ENCODE results near the gene LRP1B. TPM values are rescaled to one million over a fixed set of nuclear protein-coding genes. Genes with fewer than 3 reads are reported as not detected.

The LRP1B gene
- total RNA-seq, 1 donor from 2014 or later, result 0.54 TPM

DNA sequence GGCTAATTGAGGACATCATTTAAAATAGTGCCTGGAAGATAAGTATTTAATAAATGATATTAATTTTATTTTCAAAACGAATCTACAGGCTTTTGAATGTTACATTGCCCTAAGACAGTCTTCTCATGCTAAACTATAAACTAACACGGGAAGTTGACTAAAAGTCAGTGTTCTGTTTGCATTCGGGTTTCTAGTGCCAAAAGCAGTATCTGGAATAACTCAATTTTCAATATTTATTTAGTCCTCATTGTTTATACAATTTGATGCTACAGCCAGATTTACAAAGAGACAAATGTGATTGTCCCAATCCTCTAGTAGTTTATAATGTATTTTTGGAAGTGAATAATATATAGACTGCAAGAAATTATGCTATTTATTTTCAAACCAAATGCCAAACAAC lies 429.2 kb downstream of the LRP1B start:
- no peaks in the 10 kb centered on the region for H3K27me3 Mint-ChIP-seq (ENCODE audit: low read depth)
- no peaks in the 10 kb centered on the region for H3K4me1 Mint-ChIP-seq
- H3K4me3 Mint-ChIP-seq, result no peak overlapping the region
- TF ChIP-seq CTCF (conservative IDR thresholded peaks at IDR 0.05), result no peak
- no peak for DNase-seq (ENCODE audit: low read depth, low spot score)
- H3K9me3 Mint-ChIP-seq, result no peaks in the 10 kb centered on the region
- no peaks in the 10 kb centered on the region for H3K36me3 Mint-ChIP-seq (ENCODE audit: low read depth)
- H3K27ac Mint-ChIP-seq (ENCODE audit: unreplicated experiment), result no peak overlapping the region

- H3K4me1 Mint-ChIP-seq, result no peaks in the 10 kb centered on the region
- no peaks in the 10 kb centered on the region for H3K9me3 Mint-ChIP-seq
- TF ChIP-seq CTCF (conservative IDR thresholded peaks at IDR 0.05), result no peak
- H3K27ac Mint-ChIP-seq (ENCODE audit: unreplicated experiment), result no peak overlapping the region
- no peak for DNase-seq (ENCODE audit: low read depth, low spot score)
- no peaks in the 10 kb centered on the region for H3K36me3 Mint-ChIP-seq (ENCODE audit: low read depth)
- H3K27me3 Mint-ChIP-seq (ENCODE audit: low read depth), result no peaks in the 10 kb centered on the region
- no peak overlapping the region for H3K4me3 Mint-ChIP-seq
Measured at GRCh38 chr2:141699573-141699972, 431.2 kb downstream of the LRP1B start.

- no peak for TF ChIP-seq CTCF (conservative IDR thresholded peaks at IDR 0.05)
- H3K4me1 Mint-ChIP-seq, result no peaks in the 10 kb centered on the region
- DNase-seq (ENCODE audit: low read depth, low spot score), result no peak
- no peak overlapping the region for H3K4me3 Mint-ChIP-seq
- H3K36me3 Mint-ChIP-seq (ENCODE audit: low read depth), result no peaks in the 10 kb centered on the region
- no peaks in the 10 kb centered on the region for H3K27me3 Mint-ChIP-seq (ENCODE audit: low read depth)
- no peak overlapping the region for H3K27ac Mint-ChIP-seq (ENCODE audit: unreplicated experiment)
- peaks cover 3% of the 10 kb centered on the region for H3K9me3 Mint-ChIP-seq
Measured at GRCh38 chr2:141698500-141698899, 432.3 kb downstream of the LRP1B start.

GRCh38 chr2:141697035-141697434 lies 433.8 kb downstream of the LRP1B start:
- TF ChIP-seq CTCF (conservative IDR thresholded peaks at IDR 0.05), result no peak
- no peak overlapping the region for H3K4me3 Mint-ChIP-seq
- H3K36me3 Mint-ChIP-seq (ENCODE audit: low read depth), result no peaks in the 10 kb centered on the region
- H3K9me3 Mint-ChIP-seq, result peaks cover 3% of the 10 kb centered on the region
- H3K27me3 Mint-ChIP-seq (ENCODE audit: low read depth), result no peaks in the 10 kb centered on the region
- no peaks in the 10 kb centered on the region for H3K4me1 Mint-ChIP-seq
- H3K27ac Mint-ChIP-seq (ENCODE audit: unreplicated experiment), result no peak overlapping the region
- no peak for DNase-seq (ENCODE audit: low read depth, low spot score)

DNA sequence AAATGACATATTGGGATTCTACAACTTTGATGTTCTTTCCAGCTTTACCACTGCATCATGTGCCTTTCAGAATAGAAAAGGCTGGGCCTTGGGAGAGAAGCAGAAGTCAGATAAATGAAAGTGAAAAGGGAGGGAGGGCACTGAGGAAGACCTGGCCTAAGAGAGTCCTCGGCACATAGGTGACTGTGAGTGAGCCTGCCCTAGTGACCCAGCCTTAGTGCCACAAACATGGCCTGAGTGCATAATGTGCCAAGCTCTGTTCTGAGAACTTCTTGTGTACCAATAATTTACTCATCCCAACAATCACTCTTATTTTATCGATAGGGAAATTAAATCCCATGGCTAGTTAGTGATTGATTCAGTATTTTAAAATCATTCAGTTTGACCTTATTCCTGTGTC lies 436.6 kb downstream of the LRP1B start:
- H3K4me3 Mint-ChIP-seq, result no peak overlapping the region
- H3K36me3 Mint-ChIP-seq (ENCODE audit: low read depth), result no peaks in the 10 kb centered on the region
- H3K9me3 Mint-ChIP-seq, result peaks cover 3% of the 10 kb centered on the region
- H3K4me1 Mint-ChIP-seq, result no peaks in the 10 kb centered on the region
- no peak for DNase-seq (ENCODE audit: low read depth, low spot score)
- no peak overlapping the region for H3K27ac Mint-ChIP-seq (ENCODE audit: unreplicated experiment)
- no peaks in the 10 kb centered on the region for H3K27me3 Mint-ChIP-seq (ENCODE audit: low read depth)
- TF ChIP-seq CTCF (conservative IDR thresholded peaks at IDR 0.05), result no peak

DNA sequence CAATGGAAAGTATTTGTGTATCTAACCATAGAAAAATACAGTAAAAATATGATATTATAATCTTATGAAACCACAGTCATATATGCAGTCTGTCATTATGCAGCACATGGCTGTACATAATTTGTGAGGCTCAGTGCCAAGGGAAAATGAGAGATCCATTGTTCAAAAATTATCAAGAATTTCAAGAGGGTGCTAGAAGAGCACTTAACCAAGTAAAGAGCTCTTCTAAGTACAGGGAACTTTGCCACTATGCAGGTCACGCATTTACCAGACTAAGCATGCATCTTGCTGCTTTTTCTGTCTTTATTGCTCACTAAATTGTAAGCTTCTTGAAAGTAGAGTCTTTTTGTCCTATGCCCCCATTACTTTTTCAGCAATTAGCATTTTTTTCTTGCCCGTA lies 438.0 kb downstream of the LRP1B start:
- H3K9me3 Mint-ChIP-seq, result peaks cover 3% of the 10 kb centered on the region
- no peak for DNase-seq (ENCODE audit: low read depth, low spot score)
- no peak for TF ChIP-seq CTCF (conservative IDR thresholded peaks at IDR 0.05)
- no peaks in the 10 kb centered on the region for H3K4me1 Mint-ChIP-seq
- no peak overlapping the region for H3K27ac Mint-ChIP-seq (ENCODE audit: unreplicated experiment)
- H3K36me3 Mint-ChIP-seq (ENCODE audit: low read depth), result no peaks in the 10 kb centered on the region
- no peak overlapping the region for H3K4me3 Mint-ChIP-seq
- H3K27me3 Mint-ChIP-seq (ENCODE audit: low read depth), result no peaks in the 10 kb centered on the region

Data from neural crest cell (in vitro differentiated cells).